ENCODE results near the gene MAML3. TPM values are rescaled to one million over a fixed set of nuclear protein-coding genes. Genes with fewer than 3 reads are reported as not detected.

The MAML3 gene
- total RNA-seq, 1 donor from 2014 or later = 21.8 TPM

GRCh38 chr4:139907001-139907809, 246.8 kb downstream of the MAML3 start:
- Mint-ChIP-seq H3K9me3 (peaks cover 15% of the 10 kb centered on the region), H3K27me3 (no peaks in the 10 kb centered on the region), H3K36me3 (peaks cover 5% of the 10 kb centered on the region), H3K4me3 (no peak overlapping the region), H3K27ac (no peak overlapping the region), H3K4me1 (ENCODE audit: unreplicated experiment) (peaks cover 36% of the 10 kb centered on the region)
- TF ChIP-seq CTCF (conservative IDR thresholded peaks at IDR 0.05) = no peak
- DNase-seq (ENCODE audit: extremely low spot score, unreplicated experiment) = no peak

- H3K4me1 Mint-ChIP-seq (ENCODE audit: unreplicated experiment) = peaks cover 49% of the 10 kb centered on the region
- DNase-seq (ENCODE audit: extremely low spot score, unreplicated experiment) = no peak
- TF ChIP-seq CTCF (conservative IDR thresholded peaks at IDR 0.05) = no peak
- no peak overlapping the region for H3K4me3 Mint-ChIP-seq
- no peaks in the 10 kb centered on the region for H3K36me3 Mint-ChIP-seq
- peaks cover 15% of the 10 kb centered on the region for H3K9me3 Mint-ChIP-seq
- H3K27me3 Mint-ChIP-seq = no peaks in the 10 kb centered on the region
- H3K27ac Mint-ChIP-seq = no peak overlapping the region
Observed at GRCh38 chr4:139905489-139905888, 248.5 kb downstream of the MAML3 start.

- Mint-ChIP-seq H3K9me3 (peaks cover 15% of the 10 kb centered on the region), H3K27ac (no peak overlapping the region), H3K4me1 (ENCODE audit: unreplicated experiment) (peaks cover 53% of the 10 kb centered on the region), H3K36me3 (no peaks in the 10 kb centered on the region), H3K4me3 (no peak overlapping the region), H3K27me3 (no peaks in the 10 kb centered on the region)
- DNase-seq (ENCODE audit: extremely low spot score, unreplicated experiment) = no peak
- TF ChIP-seq CTCF (conservative IDR thresholded peaks at IDR 0.05) = no peak
Observed at GRCh38 chr4:139904406-139904805, 249.6 kb downstream of the MAML3 start.

GRCh38 chr4:139903845-139904244, 250.1 kb downstream of the MAML3 start:
- Mint-ChIP-seq H3K27me3 (no peaks in the 10 kb centered on the region), H3K4me1 (ENCODE audit: unreplicated experiment) (peaks cover 53% of the 10 kb centered on the region), H3K9me3 (peaks cover 15% of the 10 kb centered on the region), H3K36me3 (no peaks in the 10 kb centered on the region), H3K4me3 (no peak overlapping the region), H3K27ac (no peak overlapping the region)
- DNase-seq (ENCODE audit: extremely low spot score, unreplicated experiment) = no peak
- TF ChIP-seq CTCF (conservative IDR thresholded peaks at IDR 0.05) = no peak

GRCh38 chr4:139902321-139903320, 251.4 kb downstream of the MAML3 start:
- TF ChIP-seq CTCF (conservative IDR thresholded peaks at IDR 0.05) = no peak
- Mint-ChIP-seq H3K36me3 (no peaks in the 10 kb centered on the region), H3K4me1 (ENCODE audit: unreplicated experiment) (peaks cover 43% of the 10 kb centered on the region), H3K9me3 (peaks cover 15% of the 10 kb centered on the region), H3K27me3 (no peaks in the 10 kb centered on the region), H3K4me3 (peak overlapping the region; percentile 72), H3K27ac (peak overlapping the region; percentile 41)
- no peak for DNase-seq (ENCODE audit: extremely low spot score, unreplicated experiment)
